IMR-90 (cell line): ENCODE results near the gene ITGB5. TPM values are rescaled to one million over a fixed set of nuclear protein-coding genes. Genes with fewer than 3 reads are reported as not detected.

ENCODE experiments used
- ATAC-seq: fragments of 200-7000 bp; cut with Tn5 transposase; 2 replicates; pipeline ENCODE4 v1.9.1; 2020; ENCODE audit warnings: low read depth, mild to moderate bottlenecking, moderate library complexity
- BruUV-seq: library from RNA; stranded (reverse); fragments of 400-500 nt; replicated peaks from 2 replicates; lab custom pipeline; 2021; lab: Mats Ljungman, UMichigan
- CTCF ChIA-PET: fragments of 300-600 bp; formaldehyde crosslinking; extraction: SDS; loops from one replicate; lab custom pipeline; 2021; ENCODE audit warnings: antibody characterized with exemption; lab: Yijun Ruan, JAX
- POLR2A ChIA-PET: fragments of 300-600 bp; sonication (Branson Sonifier 250); formaldehyde crosslinking; loops from one replicate; lab custom pipeline; 2022; ENCODE audit warnings: antibody characterized with exemption; ENCODE audit not compliant: unreplicated experiment; lab: Charles Lee
- DNase-seq: peaks from one replicate; pipeline ENCODE4 v3.0.0; 2013
- H2AFZ ChIP-seq: replicated peaks from 2 replicates; pipeline ENCODE3; 2013; ENCODE audit warnings: low read length, mild to moderate bottlenecking; ENCODE audit not compliant: poor library complexity
- H2AK5ac ChIP-seq: 2 replicates; pipeline ENCODE4 v1.6.1; 2013; ENCODE audit warnings: low read depth, low read length, inconsistent platforms
- H2AK9ac ChIP-seq: replicated peaks from 2 replicates; pipeline ENCODE3; 2013; ENCODE audit warnings: mild to moderate bottlenecking, low read depth, low read length, moderate library complexity; ENCODE audit not compliant: poor library complexity
- H2BK120ac ChIP-seq: 2 replicates; pipeline ENCODE4 v1.6.1; 2013; ENCODE audit warnings: low read depth, low read length, inconsistent platforms
- H2BK15ac ChIP-seq: 3 replicates; pipeline ENCODE4 v1.6.1; 2013; ENCODE audit warnings: low read depth, low read length, inconsistent platforms
- H2BK20ac ChIP-seq: 2 replicates; pipeline ENCODE4 v1.6.1; 2013; ENCODE audit warnings: low read depth, mild to moderate bottlenecking, inconsistent platforms, low read length, moderate library complexity
- H2BK5ac ChIP-seq: 2 replicates; pipeline ENCODE4 v1.6.1; 2013; ENCODE audit warnings: mild to moderate bottlenecking, low read depth, low read length, inconsistent platforms; ENCODE audit not compliant: poor library complexity, severe bottlenecking
- H3K14ac ChIP-seq: replicated peaks from 2 replicates; pipeline ENCODE4 v1.6.1; 2013; ENCODE audit warnings: low read depth, low read length, inconsistent platforms
- H3K18ac ChIP-seq: 2 replicates; pipeline ENCODE4 v1.6.1; 2013; ENCODE audit warnings: low read depth, low read length, control low read depth
- H3K23ac ChIP-seq: 2 replicates; pipeline ENCODE4 v1.6.1; 2013; ENCODE audit warnings: low read depth, low read length, inconsistent platforms
- H3K27ac ChIP-seq: 2 replicates; pipeline ENCODE4 v1.5.1; 2013; ENCODE audit warnings: mild to moderate bottlenecking, control low read depth, low read length; ENCODE audit not compliant: insufficient read depth
- H3K27me3 ChIP-seq: 2 replicates; pipeline ENCODE4 v1.6.1; 2013; ENCODE audit warnings: low read length; ENCODE audit not compliant: control insufficient read depth, insufficient read depth
- H3K36me3 ChIP-seq: 2 replicates; pipeline ENCODE4 v1.6.1; 2013; ENCODE audit warnings: low read length, mixed read lengths; ENCODE audit not compliant: control insufficient read depth, insufficient read depth
- H3K4ac ChIP-seq: 2 replicates; pipeline ENCODE4 v1.6.1; 2013; ENCODE audit warnings: low read depth, low read length, inconsistent platforms
- H3K4me1 ChIP-seq: 2 replicates; pipeline ENCODE4 v1.6.1; 2013; ENCODE audit warnings: low read length, mixed read lengths; ENCODE audit not compliant: control insufficient read depth, insufficient read depth
- H3K4me2 ChIP-seq: 2 replicates; pipeline ENCODE4 v1.6.1; 2013; ENCODE audit warnings: low read depth, mild to moderate bottlenecking, control low read depth, low read length, moderate library complexity
- H3K4me3 ChIP-seq: 2 replicates; pipeline ENCODE4 v1.5.1; 2013; ENCODE audit warnings: low read depth, mild to moderate bottlenecking, control low read depth, low read length, moderate library complexity; ENCODE audit not compliant: insufficient read depth
- H3K56ac ChIP-seq: 2 replicates; pipeline ENCODE4 v1.6.1; 2013; ENCODE audit warnings: low read length, inconsistent platforms; ENCODE audit not compliant: insufficient read depth; ENCODE audit errors: extremely low read depth
- H3K79me1 ChIP-seq, 2 experiments: 2 replicates each; pipeline ENCODE4 v1.6.1; 2013; ENCODE audit warnings: low read length in 2 of 2, inconsistent platforms in 1 of 2, low read depth in 1 of 2
- H3K9ac ChIP-seq: 2 replicates; pipeline ENCODE4 v1.6.1; 2013; ENCODE audit warnings: low read depth, low read length, control low read depth
- H3K9me1 ChIP-seq: 2 replicates; pipeline ENCODE4 v1.6.1; 2013; ENCODE audit warnings: low read length, inconsistent platforms; ENCODE audit not compliant: insufficient read depth
- H3K9me3 ChIP-seq: 2 replicates; pipeline ENCODE4 v1.6.1; 2013; ENCODE audit warnings: low read length; ENCODE audit not compliant: control insufficient read depth, insufficient read depth
- H4K20me1 ChIP-seq: 2 replicates; pipeline ENCODE4 v1.6.1; 2013; ENCODE audit warnings: low read length, inconsistent platforms; ENCODE audit not compliant: insufficient read depth
- H4K5ac ChIP-seq: 2 replicates; pipeline ENCODE4 v1.6.1; 2013; ENCODE audit warnings: mild to moderate bottlenecking, low read depth, low read length, control low read depth
- H4K8ac ChIP-seq, 2 experiments: 2 replicates each; pipeline ENCODE4 v1.6.1; 2013; ENCODE audit warnings: low read depth in 2 of 2, low read length in 2 of 2, control low read depth in 1 of 2, inconsistent platforms in 1 of 2
- H4K91ac ChIP-seq: 2 replicates; pipeline ENCODE4 v1.6.1; 2013; ENCODE audit warnings: low read depth, low read length, inconsistent platforms; ENCODE audit not compliant: insufficient read depth
- BHLHE40 ChIP-seq: fragments of 150-350 bp; IDR thresholded peaks from 2 replicates; pipeline ENCODE4 v1.6.1; 2016; ENCODE audit warnings: mild to moderate bottlenecking, low read depth, low read length
- FOS ChIP-seq: fragments of 150-350 bp; IDR thresholded peaks from 2 replicates; pipeline ENCODE4 v1.6.1; 2016; ENCODE audit warnings: low read depth, low read length
- MAZ ChIP-seq: IDR thresholded peaks from 2 replicates; pipeline ENCODE4 v1.6.1; 2012; ENCODE audit warnings: low read depth, mild to moderate bottlenecking, low read length, improper control_type of control experiment, moderate library complexity, borderline replicate concordance
- NFE2L2 ChIP-seq: fragments of 150-350 bp; IDR thresholded peaks from 2 replicates; pipeline ENCODE4 v1.6.1; 2016; ENCODE audit warnings: low read depth, mild to moderate bottlenecking, low read length
- RAD21 ChIP-seq: IDR thresholded peaks from 2 replicates; pipeline ENCODE4 v1.6.1; 2012; ENCODE audit warnings: low read length, improper control_type of control experiment
- SMC3 ChIP-seq: fragments of 150-350 bp; IDR thresholded peaks from 2 replicates; pipeline ENCODE4 v1.6.1; 2016; ENCODE audit warnings: low read depth, mild to moderate bottlenecking, antibody characterized with exemption, low read length, moderate library complexity
- WGBS, 2 experiments: methylation state at CpG; one replicate each; pipeline versions ENCODE4 v1.1.5 to v1.1.7; 2013; ENCODE audit warnings: missing lambda C conversion rate in 2 of 2; ENCODE audit not compliant: insufficient read length in 1 of 2; ENCODE audit errors: extremely low coverage in 2 of 2; 5-methylcytosine and 5-hydroxymethylcytosine counted together
- dilution Hi-C: fragments of 300-500 bp; cut with HindIII; formaldehyde crosslinking; loops from one replicate; pipeline ENCODE4 v1.14.3; 2018; ENCODE audit warnings: low sequenced_read_pairs; ENCODE audit not compliant: unreplicated experiment
- in situ Hi-C: fragments of 300-500 bp; cut with MboI; formaldehyde crosslinking; loops from 3 replicates; pipeline ENCODE4 v1.14.3; 2019; ENCODE audit warnings: low sequenced_read_pairs, inconsistent platforms, mixed read lengths
- intact Hi-C: fragments of 100-400 bp; cut with micrococcal nuclease; formaldehyde crosslinking; loops from 2 replicates; pipeline ENCODE4 v1.10.0; 2022
- polyA plus RNA-seq, 3 experiments: library from polyadenylated mRNA; depleted of rRNA; stranded (reverse); fragments of >200 nt; gene quantifications; 2 replicates each; pipeline ENCODE4 v1.2.3, GENCODE V29; 2012; ENCODE audit warnings: low replicate concordance in 1 of 3
- total RNA-seq: library from RNA; depleted of rRNA; stranded (reverse); fragments of >200 nt; gene quantifications from 2 replicates; pipeline ENCODE4 v1.2.3, GENCODE V29; 2012
- TF ChIP-seq, protein P1 (sequence below): conservative IDR thresholded peaks from 2 replicates; pipeline ENCODE4 v1.5.1; 2012; ENCODE audit warnings: mild to moderate bottlenecking, low read depth, low read length, improper control_type of control experiment
- TF ChIP-seq, protein P2 (sequence below): fragments of 150-350 bp; IDR thresholded peaks from 2 replicates; pipeline ENCODE4 v1.6.1; 2017; ENCODE audit warnings: mild to moderate bottlenecking, antibody characterized with exemption, low read length, low read depth

Gene ITGB5
- total and polyA plus RNA-seq, 2 of the 4 experiments (the other 2 are of a cell fraction), result 85.0 to 101 TPM

DNA sequence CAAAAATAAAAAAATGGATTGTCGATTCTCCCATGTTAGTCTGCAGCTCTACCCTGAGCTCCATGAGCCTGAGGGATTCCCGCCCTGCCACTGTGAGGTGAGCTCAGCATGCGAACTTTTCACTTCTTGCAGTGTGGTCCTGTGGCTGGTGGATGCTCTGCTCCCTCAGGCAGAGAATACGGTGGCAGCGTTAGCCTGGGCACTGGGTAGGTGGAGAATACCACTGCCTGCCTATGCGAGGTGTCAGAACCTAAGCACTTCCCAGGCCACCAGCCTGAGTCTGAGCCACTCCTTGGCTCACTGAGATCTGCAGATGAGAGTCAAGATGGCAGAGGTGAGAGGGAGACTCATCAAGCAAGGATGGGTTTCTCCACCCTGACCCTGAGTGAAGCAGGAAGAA is 70.1 kb downstream of the ITGB5 start:
- H3K4me1 ChIP-seq, result peaks cover 27% of the 10 kb centered on the region
- intact Hi-C loops, result no loop called here
- H3K18ac ChIP-seq, result peak overlapping the region; percentile 18
- H2AK5ac ChIP-seq, result peak overlapping the region; percentile 27; the same call in 1 of the 2 replicates
- H3K27ac ChIP-seq, result no peak overlapping the region
- in situ Hi-C loops, result no loop called here
- ATAC-seq (no peak), DNase-seq (no peak)
- H3K4me2 ChIP-seq, result no peak overlapping the region
- ChIA-PET POLR2A (no interaction called here), CTCF (no interaction called here)
- H3K4ac ChIP-seq, result peak overlapping the region; percentile 25; the same call in 1 of the 2 replicates
- H3K9me1 ChIP-seq, result peaks cover 35% of the 10 kb centered on the region
- peak overlapping the region; percentile 20; the same call in 1 of the 2 replicates for H2BK20ac ChIP-seq
- H3K23ac ChIP-seq, result no peak overlapping the region
- H4K8ac ChIP-seq, result no peak overlapping the region
- no peak overlapping the region for H2AFZ ChIP-seq
- peak overlapping the region; percentile 14; the same call in 1 of the 2 replicates for H3K14ac ChIP-seq
- BruUV-seq, result no TSS peak
- no peak overlapping the region for H4K5ac ChIP-seq
- H2AK9ac ChIP-seq, result no peak overlapping the region
- TF ChIP-seq NFE2L2 (no peak), MAZ (no peak), BHLHE40 (no peak), RAD21 (no peak), SMC3 (no peak), FOS (no peak)
- TF ChIP-seq, protein P1, sequence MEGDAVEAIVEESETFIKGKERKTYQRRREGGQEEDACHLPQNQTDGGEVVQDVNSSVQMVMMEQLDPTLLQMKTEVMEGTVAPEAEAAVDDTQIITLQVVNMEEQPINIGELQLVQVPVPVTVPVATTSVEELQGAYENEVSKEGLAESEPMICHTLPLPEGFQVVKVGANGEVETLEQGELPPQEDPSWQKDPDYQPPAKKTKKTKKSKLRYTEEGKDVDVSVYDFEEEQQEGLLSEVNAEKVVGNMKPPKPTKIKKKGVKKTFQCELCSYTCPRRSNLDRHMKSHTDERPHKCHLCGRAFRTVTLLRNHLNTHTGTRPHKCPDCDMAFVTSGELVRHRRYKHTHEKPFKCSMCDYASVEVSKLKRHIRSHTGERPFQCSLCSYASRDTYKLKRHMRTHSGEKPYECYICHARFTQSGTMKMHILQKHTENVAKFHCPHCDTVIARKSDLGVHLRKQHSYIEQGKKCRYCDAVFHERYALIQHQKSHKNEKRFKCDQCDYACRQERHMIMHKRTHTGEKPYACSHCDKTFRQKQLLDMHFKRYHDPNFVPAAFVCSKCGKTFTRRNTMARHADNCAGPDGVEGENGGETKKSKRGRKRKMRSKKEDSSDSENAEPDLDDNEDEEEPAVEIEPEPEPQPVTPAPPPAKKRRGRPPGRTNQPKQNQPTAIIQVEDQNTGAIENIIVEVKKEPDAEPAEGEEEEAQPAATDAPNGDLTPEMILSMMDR, result no peak
- TF ChIP-seq, protein P2, sequence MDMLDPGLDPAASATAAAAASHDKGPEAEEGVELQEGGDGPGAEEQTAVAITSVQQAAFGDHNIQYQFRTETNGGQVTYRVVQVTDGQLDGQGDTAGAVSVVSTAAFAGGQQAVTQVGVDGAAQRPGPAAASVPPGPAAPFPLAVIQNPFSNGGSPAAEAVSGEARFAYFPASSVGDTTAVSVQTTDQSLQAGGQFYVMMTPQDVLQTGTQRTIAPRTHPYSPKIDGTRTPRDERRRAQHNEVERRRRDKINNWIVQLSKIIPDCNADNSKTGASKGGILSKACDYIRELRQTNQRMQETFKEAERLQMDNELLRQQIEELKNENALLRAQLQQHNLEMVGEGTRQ, result no peak
- peaks cover 13 to 47% of the 10 kb centered on the region in 2 experiments for H3K79me1 ChIP-seq
- peak overlapping the region; percentile 23; the same call in 1 of the 3 replicates for H2BK15ac ChIP-seq
- H2BK120ac ChIP-seq, result no peak overlapping the region; the same call in 1 of the 2 replicates
- no peak overlapping the region for H3K4me3 ChIP-seq
- no peak overlapping the region for H3K9ac ChIP-seq
- H4K20me1 ChIP-seq, result peaks cover 15% of the 10 kb centered on the region; the same call in 1 of the 2 replicates
- H3K27me3 ChIP-seq, result no peaks in the 10 kb centered on the region
- no peak overlapping the region for H2BK5ac ChIP-seq
- H3K9me3 ChIP-seq, result no peaks in the 10 kb centered on the region
- dilution Hi-C loops, result no loop called here
- peaks cover 27% of the 10 kb centered on the region for H3K36me3 ChIP-seq
- H3K56ac ChIP-seq, result no peak overlapping the region
- H4K91ac ChIP-seq, result 0 out of 2 replicates have a peak overlapping the region, but pooled peaks have one; percentile 26
- WGBS, 2 experiments, result 80% methylated on average over 1 of the region's 6 CpGs; no CpG with 5 or more reads in 1 of the 2 experiments
